ENCODE results near the gene AKT3. TPM values are rescaled to one million over a fixed set of nuclear protein-coding genes. Genes with fewer than 3 reads are reported as not detected.

AKT3 gene
- total RNA-seq, 2 donors from 2014 or later, result 38.1 to 41.8 TPM

- Mint-ChIP-seq H3K9me3 (no peaks in the 10 kb centered on the region), H3K4me1 (ENCODE audit: low read depth in 2 of 2) (peaks cover 38 to 67% of the 10 kb centered on the region in 2 donors), H3K36me3 (peaks cover 13% of the 10 kb centered on the region), H3K27ac (peak overlapping the region in 1 of 2 donors; percentile 82), H3K4me3 (no peak overlapping the region), H3K27me3 (no peaks in the 10 kb centered on the region)
- no peak for DNase-seq (ENCODE audit: low spot score)
- ATAC-seq, result no peak
These were observed 119.4 kb downstream of the AKT3 start for GRCh38 chr1:243730487-243731150.

- no peak for DNase-seq (ENCODE audit: low spot score)
- peaks cover 40 to 65% of the 10 kb centered on the region in 2 donors for H3K4me1 Mint-ChIP-seq (ENCODE audit: low read depth in 2 of 2)
- H3K9me3 Mint-ChIP-seq, result no peaks in the 10 kb centered on the region
- peaks cover 13% of the 10 kb centered on the region for H3K36me3 Mint-ChIP-seq
- H3K27me3 Mint-ChIP-seq, result no peaks in the 10 kb centered on the region
- no peak for ATAC-seq
- H3K4me3 Mint-ChIP-seq, result no peak overlapping the region
- peak overlapping the region in 1 of 2 donors; percentile 82 for H3K27ac Mint-ChIP-seq
These were observed 120.1 kb downstream of the AKT3 start for GRCh38 chr1:243729956-243730355.

GRCh38 chr1:243727503-243728203, 122.4 kb downstream of the AKT3 start:
- Mint-ChIP-seq H3K27ac (peak overlapping the region; percentile 38 to 61), H3K36me3 (peaks cover 13% of the 10 kb centered on the region), H3K9me3 (no peaks in the 10 kb centered on the region), H3K4me3 (no peak overlapping the region), H3K4me1 (ENCODE audit: low read depth in 2 of 2) (peaks cover 42 to 69% of the 10 kb centered on the region in 2 donors), H3K27me3 (no peaks in the 10 kb centered on the region)
- ATAC-seq, result peak in 1 of 2 donors; percentile 47
- no peak for DNase-seq (ENCODE audit: low spot score)

GRCh38 chr1:243726806-243727502, 123.1 kb downstream of the AKT3 start:
- H3K27me3 Mint-ChIP-seq, result no peaks in the 10 kb centered on the region
- H3K36me3 Mint-ChIP-seq, result peaks cover 13% of the 10 kb centered on the region
- H3K4me1 Mint-ChIP-seq (ENCODE audit: low read depth in 2 of 2), result peaks cover 42 to 62% of the 10 kb centered on the region in 2 donors
- peak overlapping the region; percentile 38 to 61 for H3K27ac Mint-ChIP-seq
- no peak overlapping the region for H3K4me3 Mint-ChIP-seq
- H3K9me3 Mint-ChIP-seq, result no peaks in the 10 kb centered on the region
- DNase-seq (ENCODE audit: low spot score), result no peak
- no peak for ATAC-seq

GRCh38 chr1:243725846-243726245, 124.2 kb downstream of the AKT3 start:
- Mint-ChIP-seq H3K36me3 (peaks cover 13% of the 10 kb centered on the region), H3K9me3 (no peaks in the 10 kb centered on the region), H3K4me3 (no peak overlapping the region), H3K27me3 (no peaks in the 10 kb centered on the region), H3K27ac (no peak overlapping the region), H3K4me1 (ENCODE audit: low read depth in 2 of 2) (peaks cover 38 to 52% of the 10 kb centered on the region in 2 donors)
- ATAC-seq (no peak), DNase-seq (ENCODE audit: low spot score) (no peak)

GRCh38 chr1:243725075-243725474, 125.0 kb downstream of the AKT3 start:
- Mint-ChIP-seq H3K4me3 (no peak overlapping the region), H3K4me1 (ENCODE audit: low read depth in 2 of 2) (peaks cover 33 to 47% of the 10 kb centered on the region in 2 donors), H3K27ac (peak overlapping the region in 1 of 2 donors; percentile 26), H3K27me3 (no peaks in the 10 kb centered on the region), H3K36me3 (peaks cover 10% of the 10 kb centered on the region), H3K9me3 (no peaks in the 10 kb centered on the region)
- ATAC-seq (no peak), DNase-seq (ENCODE audit: low spot score) (no peak)

- H3K27ac Mint-ChIP-seq, result no peak overlapping the region
- H3K4me1 Mint-ChIP-seq (ENCODE audit: low read depth in 2 of 2), result peaks cover 35 to 44% of the 10 kb centered on the region in 2 donors
- no peaks in the 10 kb centered on the region for H3K27me3 Mint-ChIP-seq
- ATAC-seq, result no peak
- H3K4me3 Mint-ChIP-seq, result no peak overlapping the region
- no peak for DNase-seq (ENCODE audit: low spot score)
- H3K9me3 Mint-ChIP-seq, result no peaks in the 10 kb centered on the region
- peaks cover under 1% of the 10 kb centered on the region for H3K36me3 Mint-ChIP-seq
These were observed 126.5 kb downstream of the AKT3 start for GRCh38 chr1:243723458-243724043.

- peaks cover 35 to 40% of the 10 kb centered on the region in 2 donors for H3K4me1 Mint-ChIP-seq (ENCODE audit: low read depth in 2 of 2)
- H3K9me3 Mint-ChIP-seq, result no peaks in the 10 kb centered on the region
- no peak for DNase-seq (ENCODE audit: low spot score)
- no peak overlapping the region for H3K27ac Mint-ChIP-seq
- no peak for ATAC-seq
- no peak overlapping the region for H3K4me3 Mint-ChIP-seq
- H3K36me3 Mint-ChIP-seq, result no peaks in the 10 kb centered on the region
- H3K27me3 Mint-ChIP-seq, result no peaks in the 10 kb centered on the region
These were observed 127.0 kb downstream of the AKT3 start for GRCh38 chr1:243723050-243723449.

GRCh38 chr1:243719476-243719875, 130.6 kb downstream of the AKT3 start:
- DNase-seq (ENCODE audit: low spot score), result no peak
- Mint-ChIP-seq H3K9me3 (no peaks in the 10 kb centered on the region), H3K4me1 (ENCODE audit: low read depth in 2 of 2) (peaks cover 24 to 25% of the 10 kb centered on the region in 2 donors), H3K4me3 (no peak overlapping the region), H3K27me3 (no peaks in the 10 kb centered on the region), H3K36me3 (no peaks in the 10 kb centered on the region), H3K27ac (no peak overlapping the region)
- ATAC-seq, result no peak

- H3K4me1 Mint-ChIP-seq (ENCODE audit: low read depth in 2 of 2), result peaks cover 22 to 25% of the 10 kb centered on the region in 2 donors
- no peaks in the 10 kb centered on the region for H3K27me3 Mint-ChIP-seq
- no peak overlapping the region for H3K27ac Mint-ChIP-seq
- ATAC-seq (no peak), DNase-seq (ENCODE audit: low spot score) (no peak)
- H3K4me3 Mint-ChIP-seq, result no peak overlapping the region
- H3K9me3 Mint-ChIP-seq, result no peaks in the 10 kb centered on the region
- H3K36me3 Mint-ChIP-seq, result no peaks in the 10 kb centered on the region
These were observed 131.2 kb downstream of the AKT3 start for GRCh38 chr1:243718893-243719292.

GRCh38 chr1:243718022-243718421, 132.0 kb downstream of the AKT3 start:
- H3K4me3 Mint-ChIP-seq, result no peak overlapping the region
- peaks cover 22 to 30% of the 10 kb centered on the region in 2 donors for H3K4me1 Mint-ChIP-seq (ENCODE audit: low read depth in 2 of 2)
- H3K27ac Mint-ChIP-seq, result no peak overlapping the region
- H3K36me3 Mint-ChIP-seq, result no peaks in the 10 kb centered on the region
- DNase-seq (ENCODE audit: low spot score), result no peak
- ATAC-seq, result no peak
- no peaks in the 10 kb centered on the region for H3K9me3 Mint-ChIP-seq
- no peaks in the 10 kb centered on the region for H3K27me3 Mint-ChIP-seq

GRCh38 chr1:243716906-243717305, 133.1 kb downstream of the AKT3 start:
- no peak for DNase-seq (ENCODE audit: low spot score)
- peaks cover 24 to 31% of the 10 kb centered on the region in 2 donors for H3K4me1 Mint-ChIP-seq (ENCODE audit: low read depth in 2 of 2)
- H3K27ac Mint-ChIP-seq, result no peak overlapping the region
- no peaks in the 10 kb centered on the region for H3K27me3 Mint-ChIP-seq
- ATAC-seq, result no peak
- no peak overlapping the region for H3K4me3 Mint-ChIP-seq
- H3K9me3 Mint-ChIP-seq, result no peaks in the 10 kb centered on the region
- H3K36me3 Mint-ChIP-seq, result no peaks in the 10 kb centered on the region

- H3K27me3 Mint-ChIP-seq, result no peaks in the 10 kb centered on the region
- H3K9me3 Mint-ChIP-seq, result no peaks in the 10 kb centered on the region
- H3K4me3 Mint-ChIP-seq, result no peak overlapping the region
- H3K27ac Mint-ChIP-seq, result no peak overlapping the region
- no peaks in the 10 kb centered on the region for H3K36me3 Mint-ChIP-seq
- ATAC-seq (no peak), DNase-seq (ENCODE audit: low spot score) (no peak)
- peaks cover 24 to 31% of the 10 kb centered on the region in 2 donors for H3K4me1 Mint-ChIP-seq (ENCODE audit: low read depth in 2 of 2)
These were observed 134.8 kb downstream of the AKT3 start for GRCh38 chr1:243715285-243715684.

Data from natural killer cell treated with Interleukin-12 subunit alpha and Interleukin-12 subunit beta and Interleukin-15 and Interleukin-18, amount 100 ng/mL, for 72 hours (primary cell).